ENCODE measurements around the gene ST6GALNAC1.

The ST6GALNAC1 gene

DNA sequence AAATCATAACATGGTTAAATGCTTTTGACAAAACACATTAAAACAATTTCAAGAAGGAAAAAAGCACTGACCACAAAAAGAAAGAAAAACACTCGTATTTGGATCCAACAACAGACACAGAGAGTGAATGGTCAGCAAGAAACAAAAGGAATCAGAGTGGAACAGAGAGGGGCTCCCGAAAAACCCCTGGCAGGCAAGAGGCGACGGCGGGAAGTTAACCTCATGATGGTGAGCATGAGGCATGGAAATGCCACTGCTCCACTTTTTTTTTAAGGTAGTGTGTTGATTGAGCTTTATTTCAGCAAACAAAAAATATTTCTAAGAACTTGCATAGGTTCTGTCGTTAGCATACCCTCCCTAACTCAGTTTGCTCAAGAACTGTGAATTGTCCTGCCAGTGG lies 32.1 kb upstream of the ST6GALNAC1 start:
- DNase-seq: no peak

DNA sequence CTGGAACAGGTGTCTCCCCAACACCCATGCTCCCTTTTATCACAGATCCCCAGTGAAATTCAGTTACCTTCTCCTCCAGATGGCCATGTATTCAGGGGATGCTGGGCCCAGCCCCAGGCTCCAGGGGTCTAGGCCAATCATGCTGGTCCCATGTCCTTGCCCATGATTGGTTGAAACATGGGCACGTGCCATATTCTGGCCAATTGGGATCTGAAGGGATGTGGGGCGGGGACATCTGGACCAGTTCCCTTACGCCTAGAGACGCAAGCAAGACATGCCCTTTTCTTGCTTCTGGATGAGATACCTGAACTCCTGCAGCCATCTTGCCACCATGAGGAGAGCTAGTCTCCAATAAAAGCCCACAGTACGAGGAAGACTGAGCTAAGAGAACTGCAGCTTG lies 31.0 kb upstream of the ST6GALNAC1 start:
- DNase-seq: no peak

DNA sequence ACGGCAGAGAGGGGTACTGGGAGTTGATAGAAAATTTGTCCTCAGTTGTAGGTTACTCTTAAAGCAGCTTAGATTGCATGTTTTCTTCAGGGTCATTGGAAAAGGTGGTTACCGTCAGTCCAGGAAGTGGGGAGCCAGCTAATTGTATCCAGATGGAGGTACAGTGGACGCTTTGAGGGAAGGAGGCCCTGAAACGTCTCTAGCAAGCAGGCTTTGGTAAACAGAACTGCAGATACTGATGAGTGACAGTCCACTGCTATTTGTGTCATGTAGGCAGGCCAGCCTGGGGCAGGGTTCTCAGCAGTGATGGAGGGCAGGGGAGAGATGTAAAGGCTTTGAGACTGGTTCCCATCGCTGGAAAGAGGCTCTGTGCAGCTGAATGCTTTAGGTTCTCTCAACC lies 30.2 kb upstream of the ST6GALNAC1 start:
- no peak for DNase-seq

DNA sequence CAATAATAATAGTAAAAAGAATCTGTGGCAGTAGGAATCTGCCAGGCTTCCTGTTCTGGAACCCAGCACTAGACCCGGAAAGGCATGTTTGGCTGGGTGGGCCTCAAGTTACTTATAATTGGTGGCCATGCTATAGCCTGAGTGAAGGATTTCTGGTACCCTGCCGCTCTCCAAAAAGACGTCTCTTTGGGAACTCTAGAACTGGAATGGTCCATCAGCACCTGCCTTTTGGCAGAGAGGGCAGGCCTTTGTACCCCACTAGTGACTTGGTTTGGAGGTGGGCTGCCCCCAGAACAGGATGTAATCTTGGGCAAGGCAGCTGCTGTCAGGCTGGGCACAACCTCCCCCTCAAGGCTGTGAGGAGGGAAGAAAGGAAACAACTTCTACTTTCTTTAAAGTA lies 29.3 kb upstream of the ST6GALNAC1 start:
- DNase-seq: no peak

DNA sequence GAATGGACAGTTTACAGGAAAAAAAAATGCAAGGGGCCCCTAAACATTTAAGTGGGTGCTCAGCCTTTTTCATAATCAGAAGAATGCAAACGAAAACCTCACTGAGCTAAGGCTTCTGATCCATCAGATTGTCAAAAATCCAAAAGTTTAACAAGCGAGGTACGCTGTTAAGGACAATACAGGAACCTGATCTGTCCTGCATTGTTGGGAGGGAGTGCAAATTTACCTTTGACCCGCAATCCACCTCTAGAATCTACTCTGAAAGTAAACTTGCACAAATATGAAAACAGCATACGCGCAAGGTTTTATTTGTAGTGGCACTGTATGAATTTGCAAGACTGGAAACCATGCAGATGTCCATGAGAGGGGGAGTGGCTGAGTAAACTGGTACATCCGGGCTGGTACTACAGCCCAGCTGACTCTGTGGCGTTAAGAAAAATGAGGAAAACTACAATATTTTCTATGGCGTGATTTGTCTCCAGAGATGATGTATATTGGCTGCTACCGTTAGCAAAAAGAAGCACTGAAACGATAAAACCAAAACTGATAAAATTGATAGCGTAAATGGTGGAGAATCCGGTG lies 28.8 kb upstream of the ST6GALNAC1 start:
- peak in 1 of 2 donors; percentile 17 for DNase-seq

DNA sequence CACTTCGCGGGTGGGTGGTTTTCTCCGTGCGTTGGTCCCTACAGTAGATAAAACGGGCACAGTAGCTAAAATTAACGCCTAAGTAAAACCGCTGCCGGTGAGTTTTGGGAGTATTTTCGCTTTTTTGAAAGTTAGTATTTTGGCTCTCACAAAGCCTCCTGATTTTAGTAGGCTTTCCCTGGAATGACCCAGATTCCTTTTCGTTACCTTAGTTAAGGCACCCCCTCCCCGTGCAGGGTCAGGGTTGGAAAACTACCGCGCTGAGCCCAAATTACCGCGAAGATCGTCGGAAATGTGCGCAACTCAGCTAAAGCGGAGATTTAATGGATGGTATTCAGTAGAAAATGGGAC lies 28.3 kb upstream of the ST6GALNAC1 start:
- no peak for DNase-seq

DNA sequence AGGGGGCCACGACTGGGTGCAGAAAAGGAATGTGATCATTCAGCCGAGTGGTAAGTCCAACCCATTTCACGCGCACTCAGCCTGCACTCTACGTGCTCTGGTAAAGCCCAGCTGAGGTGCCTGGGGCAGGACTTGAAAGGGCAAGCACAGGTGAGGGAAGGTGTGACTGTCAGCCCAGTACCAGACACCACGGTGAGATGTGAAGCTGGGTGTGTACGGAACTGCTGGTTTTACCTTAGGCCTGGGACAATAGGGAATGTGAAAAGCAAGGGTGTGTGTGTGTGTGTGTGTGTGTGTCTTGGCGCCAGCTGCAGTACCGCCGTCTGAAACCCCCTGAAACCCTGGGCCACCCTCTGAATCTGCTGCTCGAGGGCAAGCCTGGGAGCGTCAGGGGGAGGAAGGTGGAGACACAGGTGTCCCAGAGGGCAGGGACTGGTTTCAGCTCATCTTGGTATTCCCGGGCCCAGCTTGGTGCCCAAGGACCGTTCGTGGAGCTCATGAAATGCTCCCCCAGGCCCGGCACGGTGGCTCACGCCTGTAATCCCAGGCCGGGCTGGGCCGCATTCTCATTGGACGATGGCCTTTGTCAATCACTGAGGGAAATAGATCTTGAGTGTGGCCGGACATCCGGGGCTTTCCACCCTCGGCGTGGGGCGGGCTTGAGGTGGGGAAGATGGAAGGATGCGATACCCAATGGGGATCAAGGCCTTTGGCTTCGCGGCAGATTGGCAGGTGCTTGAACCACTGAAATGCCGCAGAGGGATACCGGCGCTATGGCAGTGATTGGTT lies 27.8 kb upstream of the ST6GALNAC1 start:
- peak; percentile 99 to 100 for DNase-seq

DNA sequence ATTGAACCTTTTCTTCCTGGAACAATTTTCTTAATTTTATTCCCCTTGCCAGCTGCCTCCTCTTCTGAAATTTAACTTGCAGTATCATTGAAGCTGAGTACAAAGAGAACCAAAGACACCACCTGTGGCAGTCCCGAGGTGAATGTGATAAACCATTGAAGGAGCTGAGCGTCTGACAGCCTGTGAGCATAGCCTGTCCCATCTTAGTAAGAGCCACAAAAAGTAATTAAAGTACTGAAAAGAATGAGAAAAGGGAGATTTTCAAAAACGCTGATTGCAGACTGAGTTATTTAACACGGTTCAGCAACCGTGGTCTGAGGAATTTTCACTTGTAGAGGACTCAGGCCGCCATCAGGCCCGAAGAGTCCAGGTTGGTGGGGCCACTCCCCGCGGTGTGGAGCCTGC lies 27.2 kb upstream of the ST6GALNAC1 start:
- no peak for DNase-seq

DNA sequence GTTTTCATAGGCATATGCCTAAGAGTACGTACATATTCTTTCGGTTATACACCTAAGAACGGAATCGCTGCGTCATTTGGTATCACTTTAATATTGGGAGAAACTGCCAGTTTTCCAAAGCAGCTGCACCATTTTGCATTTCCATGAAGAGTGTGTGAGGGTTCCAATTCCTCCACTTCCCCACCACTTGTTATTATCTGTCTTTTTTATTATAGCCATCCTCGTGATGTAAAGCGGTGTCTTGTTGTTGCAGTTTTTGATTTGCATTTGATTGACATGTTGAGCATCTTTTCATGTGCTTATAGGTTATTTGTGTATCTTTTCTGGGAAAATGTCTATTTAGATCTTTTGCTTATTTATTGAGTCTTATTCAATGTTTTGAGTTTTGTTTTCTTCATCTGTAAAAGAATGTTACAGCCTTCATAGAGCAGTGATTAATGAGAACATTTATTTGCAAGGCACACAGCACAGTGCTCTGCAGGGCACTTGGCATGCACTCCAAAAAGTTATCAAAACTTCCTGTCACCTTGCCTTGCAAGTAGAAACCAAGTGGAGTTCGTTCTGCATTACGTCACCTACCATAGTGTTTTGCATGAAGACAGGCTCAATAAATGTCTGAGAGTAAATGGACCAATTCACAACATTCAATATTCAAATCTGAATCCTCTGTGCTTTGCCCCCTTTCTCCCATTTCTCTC lies 26.6 kb upstream of the ST6GALNAC1 start:
- peak in 1 of 2 donors; percentile 16 for DNase-seq

DNA sequence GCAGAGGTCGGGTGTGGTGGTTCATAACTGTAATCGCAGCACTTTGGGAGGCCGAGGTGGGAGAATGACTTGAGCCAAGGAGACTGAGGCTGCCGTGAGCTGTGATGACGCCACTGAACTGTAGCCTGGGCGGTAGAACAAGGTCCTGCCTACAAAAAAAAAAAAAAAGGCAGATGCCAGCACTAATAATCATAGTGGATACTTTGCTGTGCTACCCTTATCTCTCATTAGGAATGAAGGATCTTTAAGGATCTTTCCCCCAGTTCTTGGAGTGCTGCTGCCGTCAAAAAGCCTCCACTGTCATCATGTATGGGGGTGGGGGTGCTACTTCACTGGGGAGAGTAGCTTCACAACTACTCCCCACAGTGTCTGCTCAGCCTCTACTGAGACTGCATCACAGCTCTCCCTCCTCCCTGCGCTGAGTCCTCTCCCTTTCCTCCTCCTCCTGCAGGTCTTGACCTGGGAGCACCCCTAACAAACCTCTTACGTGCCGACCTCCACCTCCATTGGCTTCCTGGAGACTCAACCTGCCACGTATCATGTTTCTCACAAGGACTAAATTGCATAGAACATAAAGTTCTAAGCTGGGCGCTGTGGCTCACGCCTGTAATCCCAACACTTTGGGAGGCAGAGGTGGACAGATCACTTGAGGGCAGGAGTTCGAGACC lies 24.4 kb upstream of the ST6GALNAC1 start:
- no peak for DNase-seq

DNA sequence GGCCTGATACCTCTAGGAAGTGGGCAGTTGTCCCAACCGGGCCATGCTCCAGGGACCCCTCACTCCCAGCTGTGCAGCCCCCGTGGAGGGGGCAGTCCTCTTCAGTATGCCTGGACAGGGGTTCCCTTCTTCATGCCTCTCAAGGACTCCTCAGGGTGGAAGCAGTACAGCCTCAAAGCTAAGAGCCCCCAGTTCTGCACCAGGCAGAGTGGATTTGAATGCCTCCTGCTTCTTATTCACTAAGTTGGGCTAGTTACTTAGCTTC lies 23.9 kb upstream of the ST6GALNAC1 start:
- no peak for DNase-seq

DNA sequence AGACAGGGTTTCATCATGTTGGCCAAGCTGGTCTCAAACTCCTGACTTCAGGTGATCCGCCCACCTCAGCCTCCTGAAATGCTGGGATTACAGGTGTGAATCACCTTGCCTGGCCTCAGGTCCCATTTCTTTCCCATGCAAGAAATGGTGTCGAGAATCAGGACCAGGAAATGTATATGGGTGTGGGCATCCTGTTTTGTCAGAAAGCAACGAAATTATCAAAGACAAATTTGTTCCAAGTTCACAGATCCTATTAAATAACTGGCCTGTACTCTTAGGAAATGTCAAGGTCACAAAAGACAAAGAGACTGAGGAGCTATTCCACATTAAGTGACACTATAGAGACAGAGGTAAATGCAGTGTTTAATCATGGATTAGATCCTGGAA lies 17.1 kb upstream of the ST6GALNAC1 start:
- no peak for DNase-seq

DNA sequence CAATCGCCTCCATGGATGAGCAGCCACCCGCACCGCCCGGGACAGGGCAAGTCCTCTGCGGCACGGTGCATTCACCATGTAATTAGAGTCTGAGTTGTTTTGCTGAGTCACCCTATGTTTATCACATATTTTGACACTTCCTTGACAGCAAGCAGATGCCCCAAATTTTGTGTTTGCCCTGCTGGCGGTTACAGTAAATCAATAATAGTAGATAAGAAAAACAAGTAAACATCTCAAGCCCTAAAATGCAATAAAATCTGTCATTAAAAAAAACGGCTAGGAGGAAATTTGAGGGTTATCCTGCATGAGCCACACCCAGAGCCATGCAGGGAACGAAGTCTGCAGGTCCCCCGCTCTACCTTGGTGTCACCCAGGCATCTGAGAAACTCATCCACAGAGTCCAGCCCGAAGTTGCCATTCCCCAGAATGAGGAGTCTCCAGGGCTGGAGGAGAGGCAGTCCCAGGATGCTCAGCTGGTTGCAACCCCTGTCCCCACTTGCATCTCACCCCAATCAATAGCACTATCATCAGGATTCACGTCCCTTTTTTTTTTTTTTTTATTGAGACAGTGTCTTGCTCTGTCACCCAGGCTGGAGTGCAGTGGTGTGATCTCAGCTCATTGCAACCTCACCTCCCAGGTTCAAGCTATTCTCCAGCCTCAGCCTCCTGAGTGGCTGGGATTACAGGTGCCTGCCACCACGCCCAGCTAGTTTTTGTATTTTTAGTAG lies 16.5 kb upstream of the ST6GALNAC1 start:
- DNase-seq: peak in 1 of 2 donors; percentile 43

DNA sequence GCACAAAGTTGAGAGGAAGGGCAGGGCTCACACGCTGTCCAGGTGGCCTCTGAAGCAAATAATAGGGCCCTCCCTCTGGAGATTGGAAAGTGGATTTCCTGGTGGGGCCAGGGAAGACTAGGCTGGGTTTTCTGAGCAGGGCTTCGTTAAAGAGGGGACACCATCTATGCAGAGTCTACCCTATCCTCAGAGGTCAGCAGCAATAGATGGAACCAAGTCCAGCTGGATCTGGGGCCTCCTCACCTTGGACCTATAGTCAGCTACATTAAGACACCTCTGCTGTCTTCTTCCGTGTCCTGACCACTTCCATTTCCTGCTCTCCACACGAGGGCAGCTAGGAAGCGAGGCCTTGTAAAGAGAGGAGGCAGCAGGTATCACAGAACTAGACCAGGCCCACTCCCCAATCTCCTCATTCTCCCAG lies 14.7 kb upstream of the ST6GALNAC1 start:
- peak in 1 of 2 donors; percentile 21 for DNase-seq

DNA sequence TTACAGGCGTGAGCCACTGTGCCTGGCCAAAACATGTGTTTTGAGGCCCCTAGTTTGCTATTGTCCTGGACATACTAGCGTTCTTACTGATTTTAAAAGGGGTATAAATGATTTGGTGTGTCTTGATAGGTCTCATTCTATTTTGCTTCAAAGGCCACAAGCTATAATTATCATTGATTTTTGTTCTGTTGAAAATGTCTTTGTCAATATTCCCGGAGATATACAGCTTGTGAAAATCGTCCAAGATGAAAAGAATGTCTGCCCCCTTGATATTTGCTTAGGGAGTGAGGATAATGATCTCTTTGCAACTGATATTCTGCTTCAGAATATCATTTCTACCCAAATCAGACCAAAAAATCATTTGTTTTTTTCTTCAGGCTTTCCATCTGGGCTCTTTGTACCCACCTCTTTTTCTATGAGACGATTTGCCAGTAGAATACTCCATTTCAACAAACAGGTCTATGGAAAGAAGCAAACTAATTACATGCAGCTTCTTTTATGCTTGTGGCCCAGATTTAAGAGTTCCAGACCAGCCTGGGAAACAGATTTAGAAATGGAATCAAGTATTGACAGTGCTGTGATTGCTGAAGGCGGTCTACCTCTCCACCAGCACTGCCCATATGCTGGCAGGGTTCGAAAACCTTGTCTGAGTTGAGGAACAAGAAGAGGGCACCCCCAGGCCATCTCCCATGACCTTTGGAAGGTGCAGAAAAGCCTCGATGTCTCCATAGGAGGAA lies 14.1 kb upstream of the ST6GALNAC1 start:
- DNase-seq: no peak

DNA sequence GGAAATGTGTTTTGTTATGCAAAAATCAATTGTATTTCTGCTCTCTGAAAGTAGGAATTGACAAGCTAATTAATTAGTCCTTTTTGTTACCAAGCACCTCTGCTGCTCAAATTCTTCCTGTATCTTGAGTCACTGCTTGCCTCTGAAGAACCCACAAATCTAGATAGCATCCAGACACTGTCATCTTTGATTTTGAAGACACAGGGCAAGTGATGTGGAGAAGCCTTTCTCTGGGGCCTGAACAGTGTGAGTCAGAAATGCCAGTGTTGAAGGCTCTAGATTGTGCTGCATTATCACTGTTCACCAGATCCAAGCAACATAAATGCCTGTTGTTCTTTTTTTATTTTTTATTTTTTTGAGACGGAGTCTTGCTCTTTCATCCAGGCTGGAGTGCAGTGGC lies 10.9 kb upstream of the ST6GALNAC1 start:
- no peak for DNase-seq

DNA sequence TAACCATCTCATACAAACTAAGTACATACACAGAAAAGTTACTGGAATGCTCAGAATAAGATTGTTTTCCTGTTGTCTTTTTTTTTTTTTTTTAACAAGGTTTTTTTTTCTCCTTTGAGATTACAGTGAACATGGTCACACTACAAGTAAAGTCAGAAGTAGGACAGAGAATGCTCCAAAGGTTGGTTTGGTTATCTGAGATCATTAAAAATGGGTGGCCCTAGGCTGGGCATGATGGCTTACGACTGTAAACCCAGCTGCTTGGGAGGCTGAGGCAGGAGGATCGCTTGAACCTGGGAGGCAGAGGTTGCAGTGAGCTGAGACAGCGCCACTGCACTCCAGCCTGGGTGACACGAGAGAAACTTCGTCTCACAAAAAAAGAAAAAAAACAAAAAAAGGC lies 6.9 kb upstream of the ST6GALNAC1 start:
- DNase-seq: no peak

DNA sequence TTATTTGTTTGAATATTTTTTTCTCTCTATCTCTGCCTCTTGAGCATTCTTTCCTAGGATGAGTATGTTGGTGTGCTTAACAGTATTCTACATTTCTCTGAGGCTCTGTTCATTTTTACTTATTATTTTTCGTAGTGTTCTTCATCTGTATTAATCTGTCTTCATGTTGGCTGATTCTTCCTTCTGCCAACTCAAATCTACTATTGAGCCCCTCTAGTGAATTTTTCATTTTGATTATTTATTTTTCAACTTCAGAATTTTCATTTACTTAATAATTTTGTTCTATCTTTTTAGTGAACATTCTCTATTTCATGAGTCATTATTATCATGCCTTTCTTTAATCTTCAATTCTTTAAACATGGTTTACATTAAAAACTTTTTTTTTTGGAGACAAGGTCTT lies 3.2 kb upstream of the ST6GALNAC1 start:
- no peak for DNase-seq

DNA sequence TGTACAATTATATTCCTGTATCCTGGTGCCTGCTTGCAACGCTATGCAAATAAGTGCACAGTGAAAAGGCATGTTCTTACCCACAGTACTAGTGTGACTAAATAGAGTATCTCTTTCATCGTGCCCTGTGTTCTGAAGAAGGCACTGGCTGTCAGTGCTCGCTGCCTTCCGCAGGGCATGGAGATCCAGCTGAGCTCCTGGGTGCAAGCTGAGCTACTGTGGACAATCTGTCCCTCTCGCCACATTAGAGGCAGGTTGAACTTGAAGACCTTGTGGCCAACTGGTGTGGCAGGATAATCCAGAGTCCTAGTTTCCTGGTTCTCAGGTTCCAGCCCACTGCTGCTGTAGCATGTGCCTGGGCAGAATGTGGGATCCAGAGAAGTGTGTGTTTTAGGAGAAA lies 1.9 kb upstream of the ST6GALNAC1 start:
- no peak for DNase-seq

DNA sequence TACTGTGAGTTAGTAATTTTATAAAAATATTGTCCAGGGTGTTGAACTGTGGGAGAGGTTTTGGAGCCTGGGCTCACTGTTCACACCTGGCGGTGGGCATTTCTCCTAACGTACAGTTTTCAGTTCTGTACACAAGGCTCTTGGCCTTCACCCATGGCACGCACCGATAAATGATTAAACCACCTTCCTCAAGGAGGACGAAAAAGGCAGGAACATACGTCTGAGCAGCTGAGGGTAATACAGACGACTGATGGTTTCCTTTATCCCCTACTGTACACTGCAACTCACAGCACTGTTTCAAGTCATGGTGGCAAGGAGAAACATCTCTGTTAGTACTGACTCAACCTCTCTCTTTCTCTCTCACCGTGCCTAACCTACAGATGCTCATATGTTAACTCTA lies 1.4 kb upstream of the ST6GALNAC1 start:
- DNase-seq: no peak

DNA sequence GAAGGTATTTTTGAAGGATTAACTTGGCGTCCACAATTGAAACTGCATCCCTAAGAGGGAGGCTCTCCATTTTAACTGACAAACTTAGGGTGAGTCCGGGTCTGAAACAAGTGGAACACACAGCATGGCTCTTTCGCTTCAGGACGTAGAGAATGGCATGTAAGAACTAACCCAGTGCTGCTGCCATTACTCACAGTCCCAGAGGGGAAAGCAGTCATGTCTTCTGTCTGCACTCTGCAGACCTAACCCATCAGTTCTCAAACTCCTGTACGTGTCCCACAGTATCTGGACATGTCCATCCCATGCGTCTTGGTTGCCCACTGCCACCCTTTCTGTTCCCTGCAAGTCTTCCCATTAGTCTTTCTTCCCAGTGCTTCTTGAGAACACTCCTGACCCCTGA lies 563 bp downstream of the ST6GALNAC1 start:
- DNase-seq: no peak

DNA sequence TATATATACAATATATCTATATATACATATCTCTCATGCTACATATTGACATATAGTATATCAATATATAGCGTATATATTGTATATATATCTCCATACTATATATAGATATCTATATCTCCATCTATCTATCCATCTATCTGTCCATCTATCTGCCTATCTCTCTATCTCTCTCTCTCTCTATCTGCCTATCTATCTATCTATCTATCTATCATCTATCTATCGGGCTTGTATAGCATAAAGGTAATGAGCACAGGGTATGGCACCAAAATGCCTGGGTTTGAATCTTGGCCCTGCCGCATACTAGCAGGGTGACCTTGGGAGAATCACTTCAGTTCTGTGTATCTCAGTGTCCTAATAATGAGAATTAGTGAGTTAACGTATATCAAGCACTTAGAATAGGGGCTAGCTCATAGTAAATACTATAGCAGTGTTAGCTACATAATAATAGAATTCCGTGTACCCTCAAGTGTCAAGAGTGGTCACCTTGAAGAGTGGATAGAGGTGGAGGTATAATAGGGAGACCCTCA lies 1.5 kb downstream of the ST6GALNAC1 start:
- no peak for DNase-seq

Measured in CD4-positive, alpha-beta T cell treated with Interferon alpha-2 for 1 hour (primary cell).